K562 (cell line): ENCODE data around the gene NPTX2. TPM values are rescaled to one million over a fixed set of nuclear protein-coding genes. Genes with fewer than 3 reads are reported as not detected.

Source experiments
- ATAC-seq: fragments of 200-7000 bp; cut with Tn5 transposase; 3 replicates; pipeline ENCODE4 v1.9.1; 2020; ENCODE audit warnings: moderate library complexity
- BruUV-seq: library from RNA; stranded (reverse); fragments of 400-500 nt; replicated peaks from 2 replicates; lab custom pipeline; 2021; lab: Mats Ljungman, UMichigan
- CTCF ChIA-PET: fragments of 300-600 bp; formaldehyde crosslinking; extraction: SDS; loops from one replicate; lab custom pipeline; 2021; ENCODE audit warnings: low intra/inter-chr PET ratio; lab: Yijun Ruan, JAX
- POLR2A ChIA-PET: fragments of 300-600, 350-650 bp; sonication (Branson Sonifier 250); formaldehyde crosslinking; extraction: SDS; loops from one replicate; lab custom pipeline; 2021; ENCODE audit warnings: antibody characterized with exemption, inconsistent platforms; lab: Yijun Ruan, JAX
- DNase-seq, 4 experiments: peaks; one replicate each; pipeline versions ENCODE4 v3.0.0 to v3.0.0-alpha.2; 2011 to 2018; ENCODE audit warnings: low spot score in 3 of 4, mixed read lengths in 3 of 4; ENCODE audit errors: extremely low read depth in 1 of 4
- FAIRE-seq: peaks from 2 replicates; lab custom pipeline; 2011; peaks lifted over from hg19 to GRCh38; lab: Jason Lieb, UNC
- H2AFZ ChIP-seq: 2 replicates; pipeline ENCODE4 v1.6.0; 2011; ENCODE audit warnings: low read depth, low read length, control low read depth, inconsistent platforms
- H3K27ac ChIP-seq: fragments of 200-600 bp; 3 replicates; pipeline ENCODE4 v1.8.0; 2011; ENCODE audit warnings: low read depth, mild to moderate bottlenecking, control low read depth, inconsistent platforms, low read length, moderate library complexity, mixed read lengths; ENCODE audit errors: extremely low read depth
- H3K27me3 ChIP-seq, 2 experiments: fragments of 300-600 bp in 1 of 2; 2 replicates in 1 of 2; 3 replicates in 1 of 2; pipeline versions ENCODE4 v1.6.0 to v1.8.0; 2011; ENCODE audit warnings: inconsistent platforms in 2 of 2, low read length in 2 of 2, mild to moderate bottlenecking in 1 of 2, mixed read lengths in 1 of 2, moderate library complexity in 1 of 2; ENCODE audit not compliant: control insufficient read depth in 2 of 2, insufficient read depth in 2 of 2
- H3K36me3 ChIP-seq: fragments of 300-600 bp; 3 replicates; pipeline ENCODE4 v1.8.0; 2011; ENCODE audit warnings: mild to moderate bottlenecking, low read length, inconsistent platforms; ENCODE audit not compliant: control insufficient read depth, insufficient read depth
- H3K4me1 ChIP-seq, 2 experiments: fragments of 200-600 bp in 1 of 2; replicated peaks in 1 of 2; 2 replicates in 1 of 2; 3 replicates in 1 of 2; pipeline versions ENCODE4 v1.5.1 to v1.8.0; 2011; ENCODE audit warnings: inconsistent platforms in 2 of 2, low read length in 2 of 2, mild to moderate bottlenecking in 1 of 2, mixed read lengths in 1 of 2, moderate library complexity in 1 of 2; ENCODE audit not compliant: control insufficient read depth in 2 of 2, insufficient read depth in 2 of 2
- H3K4me2 ChIP-seq: 2 replicates; pipeline ENCODE4 v1.6.1; 2011; ENCODE audit warnings: low read length, control low read depth, inconsistent platforms, mixed read lengths; ENCODE audit not compliant: insufficient read depth
- H3K4me3 ChIP-seq: fragments of 200-600 bp; sonication (generic), shearing (Covaris generic); 2 replicates; pipeline ENCODE4 v1.5.1; 2016; ENCODE audit warnings: control low read depth, inconsistent platforms
- H3K79me2 ChIP-seq: fragments of 200-600 bp; 3 replicates; pipeline ENCODE4 v1.8.0; 2011; ENCODE audit warnings: low read length, inconsistent platforms; ENCODE audit not compliant: control insufficient read depth, insufficient read depth
- H3K9ac ChIP-seq, 2 experiments: 2 replicates each; pipeline versions ENCODE4 v1.6.0 to v1.6.1; 2011; ENCODE audit warnings: low read depth in 2 of 2, low read length in 2 of 2, control low read depth in 1 of 2, inconsistent platforms in 1 of 2, mild to moderate bottlenecking in 1 of 2, mixed read lengths in 1 of 2; ENCODE audit not compliant: insufficient read depth in 1 of 2
- H3K9me1 ChIP-seq: one replicate; pipeline ENCODE4 v1.6.0; 2011; ENCODE audit warnings: inconsistent platforms, mild to moderate bottlenecking, low read length, moderate library complexity; ENCODE audit not compliant: control insufficient read depth, insufficient read depth
- H3K9me3 ChIP-seq: replicated peaks from 2 replicates; pipeline ENCODE4 v1.5.1; 2011; ENCODE audit warnings: low read depth, low read length, inconsistent platforms; ENCODE audit not compliant: control insufficient read depth, insufficient read depth
- H4K20me1 ChIP-seq: replicated peaks from 2 replicates; pipeline ENCODE4 v1.6.1; 2011; ENCODE audit warnings: low read length, inconsistent platforms, mixed read lengths; ENCODE audit not compliant: control insufficient read depth, insufficient read depth
- BCL6 ChIP-seq: fragments of 250-450 bp; sonication (Bioruptor Pico); IDR thresholded peaks from 2 replicates; pipeline ENCODE4 v1.4.0; 2020
- GATAD2A ChIP-seq: fragments of 450-650 bp; IDR thresholded peaks from 2 replicates; pipeline ENCODE4 v1.6.1; 2017
- NFE2 ChIP-seq: IDR thresholded peaks from 2 replicates; pipeline ENCODE4 v1.6.1; 2014; ENCODE audit warnings: antibody characterized with exemption, low read depth
- RB1 ChIP-seq: fragments of 450-650 bp; IDR thresholded peaks from 2 replicates; pipeline ENCODE4 v1.6.1; 2017; ENCODE audit warnings: low read depth, mild to moderate bottlenecking
- RBM22 ChIP-seq: fragments of 200-400 bp; formaldehyde crosslinking; IDR thresholded peaks from 2 replicates; pipeline ENCODE4 v1.6.1; 2018; ENCODE audit warnings: low read length, low read depth; ENCODE audit not compliant: poor library complexity, severe bottlenecking
- ZBTB8A ChIP-seq: fragments of 450-650 bp; IDR thresholded peaks from 2 replicates; pipeline ENCODE4 v1.6.1; 2018; ENCODE audit warnings: mild to moderate bottlenecking, moderate library complexity; ENCODE audit not compliant: partially characterized antibody
- ZNF347 ChIP-seq: fragments of 450-650 bp; formaldehyde crosslinking; IDR thresholded peaks from 2 replicates; pipeline ENCODE4 v1.4.0; 2020; ENCODE audit warnings: low read depth, mild to moderate bottlenecking, moderate library complexity
- ZNF830 ChIP-seq: fragments of 250-450 bp; sonication (Bioruptor Pico); IDR thresholded peaks from 2 replicates; pipeline ENCODE4 v1.5.0; 2021; ENCODE audit warnings: mild to moderate bottlenecking
- WGBS: fragments of 100-300 bp; shearing (Covaris generic); methylation state at CpG from one replicate; pipeline ENCODE4 v1.1.6; 2016; ENCODE audit warnings: low coverage, mixed read lengths; ENCODE audit not compliant: insufficient coverage; ENCODE audit errors: missing lambda C conversion rate; 5-methylcytosine and 5-hydroxymethylcytosine counted together
- in situ Hi-C: fragments of 300-500 bp; cut with MboI; formaldehyde crosslinking; loops from 4 replicates; pipeline ENCODE4 v1.15.0; 2018; ENCODE audit warnings: inconsistent platforms, mixed read lengths
- intact Hi-C: fragments of 100-400 bp; cut with micrococcal nuclease; formaldehyde crosslinking; loops from 2 replicates; pipeline ENCODE4 v1.14.2; 2022
- polyA plus RNA-seq, 8 experiments: library from polyadenylated mRNA; depleted of rRNA in 4 of 8; stranded (reverse) in 5 of 8; unstranded in 3 of 8; fragments of >200 nt; fragmentation: Nextera tagmentation in 2 of 8; fragmentation: Illumina TruSeq in 1 of 8; extraction: Ambion mirVana in 2 of 8; extraction: Trizol in 1 of 8; gene quantifications; 2 replicates each; pipeline versions ENCODE4 v1.2.1 to v1.2.3, GENCODE V29; 2011 to 2014; ENCODE audit warnings: inconsistent platforms in 1 of 8, missing spikeins in 1 of 8
- total RNA-seq, 7 experiments: library from RNA; depleted of rRNA in 6 of 7; stranded (reverse); fragments of >200 nt in 6 of 7; fragmentation: Illumina TruSeq in 2 of 7; extraction: Trizol in 2 of 7; gene quantifications; 2 replicates each; pipeline versions ENCODE4 v1.2.1 to v1.2.3, GENCODE V29; 2011 to 2021; ENCODE audit warnings: low replicate concordance in 1 of 7
- TF ChIP-seq, protein P1 (sequence below): sonication (generic); formaldehyde crosslinking; IDR thresholded peaks from 2 replicates; pipeline ENCODE4 v1.8.0; 2022; ENCODE audit warnings: missing genetic modification reagents, mild to moderate bottlenecking, borderline replicate concordance
- TF ChIP-seq, protein P2 (sequence below): fragments of 450-650 bp; conservative IDR thresholded peaks from 2 replicates; pipeline ENCODE4 v1.6.1; 2016; ENCODE audit warnings: missing genetic modification characterization, low read depth, mild to moderate bottlenecking, missing compliant biosample characterization, moderate library complexity
- TF ChIP-seq, protein P3 (sequence below): sonication (generic); formaldehyde crosslinking; IDR thresholded peaks from 2 replicates; pipeline ENCODE4 v1.9.0; 2022; ENCODE audit warnings: mild to moderate bottlenecking, missing genetic modification reagents
- TF ChIP-seq, protein P4 (sequence below), 2 experiments: IDR thresholded peaks; 2 replicates each; pipeline ENCODE4 v1.6.1; 2011; ENCODE audit warnings: borderline replicate concordance in 1 of 2, control low read depth in 1 of 2, low read depth in 1 of 2, low read length in 1 of 2, mild to moderate bottlenecking in 1 of 2, mixed read lengths in 1 of 2, moderate library complexity in 1 of 2; ENCODE audit not compliant: insufficient read depth in 1 of 2, insufficient read length in 1 of 2, poor library complexity in 1 of 2, severe bottlenecking in 1 of 2; ENCODE audit errors: extremely low read depth in 1 of 2

NPTX2 gene
- total and polyA plus RNA-seq, 9 of the 15 experiments (the other 6 are each of a cell fraction or from before 2014, with no cell fraction given), result 0.07 TPM; not detected in 8

DNA sequence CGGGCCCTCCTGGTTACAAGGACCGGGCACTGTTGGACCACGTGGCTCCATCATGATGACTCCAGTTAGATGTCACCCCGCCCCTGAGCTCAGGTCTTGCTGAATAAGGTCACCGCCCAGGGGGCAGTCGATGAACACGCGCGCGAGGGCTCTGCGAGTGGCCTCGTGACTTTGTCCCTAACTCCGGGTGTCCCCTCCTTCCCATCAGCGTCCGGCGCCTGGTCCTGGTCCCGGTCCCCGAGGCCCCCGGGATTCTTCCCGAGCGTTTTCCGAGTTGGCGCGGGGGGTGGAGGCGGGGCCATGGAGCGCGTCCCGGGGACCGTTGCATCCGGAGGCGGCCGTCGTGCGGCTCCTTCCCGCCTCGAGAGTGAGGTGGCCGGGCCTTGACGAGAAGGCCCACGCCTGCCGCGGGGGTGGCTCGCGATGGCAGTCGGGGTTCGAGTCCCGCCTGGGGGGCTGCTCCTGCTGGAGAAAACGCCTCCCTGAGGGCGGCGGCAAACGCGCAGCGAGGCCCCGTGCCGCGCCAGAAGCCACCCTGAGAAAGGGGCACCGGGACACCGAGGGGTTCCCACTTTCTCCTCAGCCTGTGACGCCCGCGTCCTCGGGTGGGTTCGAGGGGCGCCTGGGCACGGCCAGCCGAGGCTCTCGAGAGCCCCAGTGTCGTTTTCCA, 569 bp upstream of the NPTX2 start:
- Histone ChIP-seq H3K4me3 (no peak overlapping the region), H4K20me1 (no peaks in the 10 kb centered on the region), H3K27ac (no peak overlapping the region), H3K79me2 (no peaks in the 10 kb centered on the region), H3K9me3 (no peaks in the 10 kb centered on the region), H3K27me3 (peaks cover 0 to 20% of the 10 kb centered on the region in 2 experiments; a peak in 3 of 5 replicates), H3K9ac (no peak overlapping the region), H3K4me1 (peaks cover 0 to 12% of the 10 kb centered on the region in 2 experiments; a peak in 2 of 5 replicates), H3K36me3 (no peaks in the 10 kb centered on the region), H2AFZ (no peak overlapping the region), H3K4me2 (no peak overlapping the region), H3K9me1 (no peaks in the 10 kb centered on the region)
- no peak for DNase-seq
- TF ChIP-seq RBM22 (no peak), RB1 (no peak), ZNF830 (no peak), NFE2 (no peak), GATAD2A (no peak), ZBTB8A (no peak), ZNF347 (CRISPR knock-in tag) (no peak), BCL6 (CRISPR knock-in tag) (no peak)
- TF ChIP-seq, protein P1, sequence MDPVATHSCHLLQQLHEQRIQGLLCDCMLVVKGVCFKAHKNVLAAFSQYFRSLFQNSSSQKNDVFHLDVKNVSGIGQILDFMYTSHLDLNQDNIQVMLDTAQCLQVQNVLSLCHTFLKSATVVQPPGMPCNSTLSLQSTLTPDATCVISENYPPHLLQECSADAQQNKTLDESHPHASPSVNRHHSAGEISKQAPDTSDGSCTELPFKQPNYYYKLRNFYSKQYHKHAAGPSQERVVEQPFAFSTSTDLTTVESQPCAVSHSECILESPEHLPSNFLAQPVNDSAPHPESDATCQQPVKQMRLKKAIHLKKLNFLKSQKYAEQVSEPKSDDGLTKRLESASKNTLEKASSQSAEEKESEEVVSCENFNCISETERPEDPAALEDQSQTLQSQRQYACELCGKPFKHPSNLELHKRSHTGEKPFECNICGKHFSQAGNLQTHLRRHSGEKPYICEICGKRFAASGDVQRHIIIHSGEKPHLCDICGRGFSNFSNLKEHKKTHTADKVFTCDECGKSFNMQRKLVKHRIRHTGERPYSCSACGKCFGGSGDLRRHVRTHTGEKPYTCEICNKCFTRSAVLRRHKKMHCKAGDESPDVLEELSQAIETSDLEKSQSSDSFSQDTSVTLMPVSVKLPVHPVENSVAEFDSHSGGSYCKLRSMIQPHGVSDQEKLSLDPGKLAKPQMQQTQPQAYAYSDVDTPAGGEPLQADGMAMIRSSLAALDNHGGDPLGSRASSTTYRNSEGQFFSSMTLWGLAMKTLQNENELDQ (CRISPR knock-in tag), result no peak
- TF ChIP-seq, protein P2, sequence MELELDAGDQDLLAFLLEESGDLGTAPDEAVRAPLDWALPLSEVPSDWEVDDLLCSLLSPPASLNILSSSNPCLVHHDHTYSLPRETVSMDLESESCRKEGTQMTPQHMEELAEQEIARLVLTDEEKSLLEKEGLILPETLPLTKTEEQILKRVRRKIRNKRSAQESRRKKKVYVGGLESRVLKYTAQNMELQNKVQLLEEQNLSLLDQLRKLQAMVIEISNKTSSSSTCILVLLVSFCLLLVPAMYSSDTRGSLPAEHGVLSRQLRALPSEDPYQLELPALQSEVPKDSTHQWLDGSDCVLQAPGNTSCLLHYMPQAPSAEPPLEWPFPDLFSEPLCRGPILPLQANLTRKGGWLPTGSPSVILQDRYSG (tag), result no peak
- TF ChIP-seq, protein P3, sequence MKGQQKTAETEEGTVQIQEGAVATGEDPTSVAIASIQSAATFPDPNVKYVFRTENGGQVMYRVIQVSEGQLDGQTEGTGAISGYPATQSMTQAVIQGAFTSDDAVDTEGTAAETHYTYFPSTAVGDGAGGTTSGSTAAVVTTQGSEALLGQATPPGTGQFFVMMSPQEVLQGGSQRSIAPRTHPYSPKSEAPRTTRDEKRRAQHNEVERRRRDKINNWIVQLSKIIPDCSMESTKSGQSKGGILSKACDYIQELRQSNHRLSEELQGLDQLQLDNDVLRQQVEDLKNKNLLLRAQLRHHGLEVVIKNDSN, result no peak
- TF ChIP-seq, protein P4, sequence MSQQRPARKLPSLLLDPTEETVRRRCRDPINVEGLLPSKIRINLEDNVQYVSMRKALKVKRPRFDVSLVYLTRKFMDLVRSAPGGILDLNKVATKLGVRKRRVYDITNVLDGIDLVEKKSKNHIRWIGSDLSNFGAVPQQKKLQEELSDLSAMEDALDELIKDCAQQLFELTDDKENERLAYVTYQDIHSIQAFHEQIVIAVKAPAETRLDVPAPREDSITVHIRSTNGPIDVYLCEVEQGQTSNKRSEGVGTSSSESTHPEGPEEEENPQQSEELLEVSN (IDR thresholded peaks at IDR 0.05; ENCODE audit: borderline replicate concordance in 1 of 2, extremely low read depth in 1 of 2, insufficient read depth in 1 of 2, insufficient read length in 1 of 2, low read depth in 1 of 2, low read length in 1 of 2, poor library complexity in 1 of 2, severe bottlenecking in 1 of 2), result no peak
- no TSS peak for BruUV-seq
- no peak for FAIRE-seq
- no peak for ATAC-seq
- in situ Hi-C loops, result no loop called here
- ChIA-PET POLR2A (no interaction called here), CTCF (interaction anchor here (0.6 kb wide), 1 partner anchor 183 kb away, joined by 3 read pairs; no protein-coding TSS in a partner anchor)
- intact Hi-C loops, result no loop called here
- WGBS, result 34% methylated on average over 62 of the region's 67 CpGs
